Mesodermal cell (in vitro differentiated cells): ENCODE data around the gene ZNF543.

Source experiments
- H3K27ac ChIP-seq: 2 replicates; pipeline ENCODE4 v1.7.0; 2013; ENCODE audit warnings: mild to moderate bottlenecking, low read depth, low read length, moderate library complexity; ENCODE audit not compliant: severe bottlenecking
- H3K36me3 ChIP-seq: 2 replicates; pipeline ENCODE4 v1.7.1; 2013; ENCODE audit warnings: mild to moderate bottlenecking, low read length, moderate library complexity; ENCODE audit not compliant: control insufficient read depth, insufficient read depth
- H3K4me1 ChIP-seq: one replicate; pipeline ENCODE4 v1.7.1; 2013; ENCODE audit warnings: mild to moderate bottlenecking, low read length; ENCODE audit not compliant: insufficient read depth, control insufficient read depth, poor library complexity, severe bottlenecking
- H3K4me3 ChIP-seq: 2 replicates; pipeline ENCODE4 v1.7.0; 2013; ENCODE audit warnings: low read length, control low read depth, mild to moderate bottlenecking; ENCODE audit not compliant: insufficient read depth, poor library complexity, severe bottlenecking; ENCODE audit errors: extremely low read depth
- H3K9me3 ChIP-seq: 2 replicates; pipeline ENCODE4 v1.7.1; 2013; ENCODE audit warnings: mild to moderate bottlenecking, low read length, moderate library complexity; ENCODE audit not compliant: control insufficient read depth
- WGBS, 2 experiments: methylation state at CpG; one replicate each; pipeline ENCODE4 v1.1.5; 2013; ENCODE audit warnings: missing lambda C conversion rate in 2 of 2; ENCODE audit not compliant: insufficient coverage in 2 of 2; 5-methylcytosine and 5-hydroxymethylcytosine counted together

Gene ZNF543

GRCh38 chr19:57288373-57288772, 31.9 kb upstream of the ZNF543 start:
- peaks cover 98% of the 10 kb centered on the region for H3K36me3 ChIP-seq

GRCh38 chr19:57290970-57291369, 29.3 kb upstream of the ZNF543 start:
- peaks cover 94% of the 10 kb centered on the region for H3K36me3 ChIP-seq
- H3K27ac ChIP-seq, result no peak overlapping the region
- 96 to 98% methylated on average over 9 to 10 of the region's 11 CpGs for WGBS, 2 experiments
- H3K9me3 ChIP-seq, result peaks cover 14% of the 10 kb centered on the region
- no peak overlapping the region for H3K4me3 ChIP-seq
- no peaks in the 10 kb centered on the region for H3K4me1 ChIP-seq

More at GRCh38 chr19:57288373-57288772, 31.9 kb upstream of the ZNF543 start:
- Histone ChIP-seq H3K27ac (no peak overlapping the region), H3K4me1 (peaks cover 4% of the 10 kb centered on the region), H3K9me3 (peaks cover 5% of the 10 kb centered on the region), H3K4me3 (no peak overlapping the region)
- 92 to 100% methylated on average over 2 of the region's 4 CpGs for WGBS, 2 experiments

- Histone ChIP-seq H3K27ac (no peak overlapping the region), H3K9me3 (peaks cover 14% of the 10 kb centered on the region), H3K36me3 (peaks cover 92% of the 10 kb centered on the region), H3K4me3 (no peak overlapping the region), H3K4me1 (no peaks in the 10 kb centered on the region)
- 100% methylated on average over 1 of the region's 1 CpG; no CpG with 5 or more reads in 1 of the 2 experiments for WGBS, 2 experiments
Observed at GRCh38 chr19:57292547-57292946, 27.7 kb upstream of the ZNF543 start.

- Histone ChIP-seq H3K36me3 (peaks cover 83% of the 10 kb centered on the region), H3K9me3 (peaks cover 14% of the 10 kb centered on the region), H3K4me3 (no peak overlapping the region), H3K27ac (no peak overlapping the region), H3K4me1 (no peaks in the 10 kb centered on the region)
- 100% methylated on average over 1 of the region's 1 CpG; no CpG with 5 or more reads in 1 of the 2 experiments for WGBS, 2 experiments
Observed at GRCh38 chr19:57293719-57294118, 26.6 kb upstream of the ZNF543 start.

- no peaks in the 10 kb centered on the region for H3K4me1 ChIP-seq
- no peak overlapping the region for H3K4me3 ChIP-seq
- H3K36me3 ChIP-seq, result peaks cover 75% of the 10 kb centered on the region
- H3K27ac ChIP-seq, result no peak overlapping the region
- 100% methylated on average over 1 of the region's 1 CpG for WGBS, 2 experiments
- no peaks in the 10 kb centered on the region for H3K9me3 ChIP-seq
Observed at GRCh38 chr19:57302020-57302465, 18.2 kb upstream of the ZNF543 start.

- no peaks in the 10 kb centered on the region for H3K9me3 ChIP-seq
- H3K4me3 ChIP-seq, result no peak overlapping the region
- H3K27ac ChIP-seq, result no peak overlapping the region
- H3K4me1 ChIP-seq, result no peaks in the 10 kb centered on the region
- peaks cover 70% of the 10 kb centered on the region for H3K36me3 ChIP-seq
- 78 to 84% methylated on average over 6 to 7 of the region's 7 CpGs for WGBS, 2 experiments
Observed at GRCh38 chr19:57302727-57303401, 17.4 kb upstream of the ZNF543 start.

GRCh38 chr19:57305056-57305455, 15.2 kb upstream of the ZNF543 start:
- Histone ChIP-seq H3K4me1 (no peaks in the 10 kb centered on the region), H3K4me3 (no peak overlapping the region), H3K9me3 (no peaks in the 10 kb centered on the region), H3K27ac (no peak overlapping the region), H3K36me3 (peaks cover 54% of the 10 kb centered on the region)
- whole genome bisulfite sequencing, 2 experiments, result 60 to 75% methylated on average over 1 of the region's 1 CpG

- no peak overlapping the region for H3K27ac ChIP-seq
- no peaks in the 10 kb centered on the region for H3K4me1 ChIP-seq
- H3K9me3 ChIP-seq, result no peaks in the 10 kb centered on the region
- H3K4me3 ChIP-seq, result no peak overlapping the region
- peaks cover 20% of the 10 kb centered on the region for H3K36me3 ChIP-seq
Observed at GRCh38 chr19:57308514-57308913, 11.8 kb upstream of the ZNF543 start.

- no peaks in the 10 kb centered on the region for H3K9me3 ChIP-seq
- WGBS, 2 experiments, result 95 to 100% methylated on average over 2 of the region's 2 CpGs
- H3K4me3 ChIP-seq, result no peak overlapping the region
- H3K27ac ChIP-seq, result no peak overlapping the region
- H3K4me1 ChIP-seq, result no peaks in the 10 kb centered on the region
- H3K36me3 ChIP-seq, result no peaks in the 10 kb centered on the region
Observed at GRCh38 chr19:57310792-57311191, 9.5 kb upstream of the ZNF543 start.

- WGBS, 2 experiments, result 60% methylated on average over 2 of the region's 4 CpGs; no CpG with 5 or more reads in 1 of the 2 experiments
- H3K36me3 ChIP-seq, result no peaks in the 10 kb centered on the region
- H3K4me1 ChIP-seq, result no peaks in the 10 kb centered on the region
- no peaks in the 10 kb centered on the region for H3K9me3 ChIP-seq
- no peak overlapping the region for H3K4me3 ChIP-seq
- no peak overlapping the region for H3K27ac ChIP-seq
Observed at GRCh38 chr19:57314146-57314545, 6.1 kb upstream of the ZNF543 start.

GRCh38 chr19:57317503-57317902, 2.8 kb upstream of the ZNF543 start:
- whole genome bisulfite sequencing, 2 experiments, result 20 to 22% methylated on average over 16 to 23 of the region's 29 CpGs
- H3K36me3 ChIP-seq, result no peaks in the 10 kb centered on the region
- H3K9me3 ChIP-seq, result no peaks in the 10 kb centered on the region
- no peak overlapping the region for H3K4me3 ChIP-seq
- peaks cover 13% of the 10 kb centered on the region for H3K4me1 ChIP-seq
- H3K27ac ChIP-seq, result no peak overlapping the region
